ENCODE measurements around the gene PIM1. TPM values are rescaled to one million over a fixed set of nuclear protein-coding genes. Genes with fewer than 3 reads are reported as not detected.

The PIM1 gene
- polyA plus RNA-seq, 1 of the 3 experiments (the other 2 are of a cell fraction), result 33.9 TPM

DNA sequence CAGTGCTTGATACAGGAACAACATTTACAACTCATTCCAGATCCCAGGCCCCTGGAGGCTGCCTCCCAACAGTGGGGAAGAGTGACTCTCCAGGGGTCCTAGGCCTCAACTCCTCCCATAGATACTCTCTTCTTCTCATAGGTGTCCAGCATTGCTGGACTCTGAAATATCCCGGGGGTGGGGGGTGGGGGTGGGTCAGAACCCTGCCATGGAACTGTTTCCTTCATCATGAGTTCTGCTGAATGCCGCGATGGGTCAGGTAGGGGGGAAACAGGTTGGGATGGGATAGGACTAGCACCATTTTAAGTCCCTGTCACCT is 4.2 kb downstream of the PIM1 start:
- Histone ChIP-seq H3K9ac (no peak overlapping the region), H4K20me1 (ENCODE audit: insufficient read depth) (peaks cover 17% of the 10 kb centered on the region), H3K79me2 (ENCODE audit: insufficient read depth) (peaks cover 29% of the 10 kb centered on the region), H3K9me3 (no peaks in the 10 kb centered on the region), H3K4me1 (ENCODE audit: control insufficient read depth in 1 of 2, insufficient read depth in 2 of 2, low read depth in 1 of 2, low read length in 1 of 2) (peaks cover 4 to 15% of the 10 kb centered on the region in 2 experiments; a peak in 2 of 4 replicates), H3K27me3 (ENCODE audit: insufficient read depth) (no peaks in the 10 kb centered on the region), H3K27ac (ENCODE audit: low read depth in 2 of 2, low read length in 1 of 2) (no peak overlapping the region), H3K4me3 (ENCODE audit: low read depth in 2 of 2, low read length in 1 of 2) (no peak overlapping the region), H2AFZ (ENCODE audit: low read depth) (no peak overlapping the region), H3F3A (replicated peaks; ENCODE audit: insufficient read depth) (peaks cover 15% of the 10 kb centered on the region), H3K36me3 (replicated peaks in 1 of 2; ENCODE audit: control insufficient read depth in 1 of 2, insufficient read depth in 2 of 2, low read length in 1 of 2) (peaks cover 32 to 35% of the 10 kb centered on the region in 2 experiments), H3K4me2 (no peak overlapping the region), H3K9me2 (no peaks in the 10 kb centered on the region)
- POLR2A ChIA-PET, result interaction anchor here (1.6 to 1.7 kb wide), 2 partner anchors 72 to 113 kb away, joined by 3 to 5 read pairs; no protein-coding TSS in a partner anchor
- TF ChIP-seq EP300 (IDR thresholded peaks at IDR 0.05; ENCODE audit: borderline replicate concordance in 1 of 2, low read depth in 1 of 2, low read length in 1 of 2) (no peak), RAD21 (IDR thresholded peaks at IDR 0.05; ENCODE audit: low read length) (no peak), JUND (IDR thresholded peaks at IDR 0.05) (no peak), NRF1 (IDR thresholded peaks at IDR 0.05; ENCODE audit: low read depth, low read length) (no peak), GABPA (IDR thresholded peaks at IDR 0.05; ENCODE audit: low read depth) (no peak), TAF1 (IDR thresholded peaks at IDR 0.05; ENCODE audit: borderline replicate concordance, low read depth, low read length) (no peak), YY1 (IDR thresholded peaks at IDR 0.05; ENCODE audit: low read depth) (no peak), RCOR1 (IDR thresholded peaks at IDR 0.05; ENCODE audit: low read length) (no peak), CHD2 (IDR thresholded peaks at IDR 0.05; ENCODE audit: low read length, partially characterized antibody) (no peak), ELF1 (IDR thresholded peaks at IDR 0.05) (no peak), POLR2AphosphoS5 (IDR thresholded peaks at IDR 0.05; ENCODE audit: low read depth, low read length) (no peak), SMC3 (IDR thresholded peaks at IDR 0.05; ENCODE audit: low read depth, low read length) (no peak)
- TF ChIP-seq, protein P1, sequence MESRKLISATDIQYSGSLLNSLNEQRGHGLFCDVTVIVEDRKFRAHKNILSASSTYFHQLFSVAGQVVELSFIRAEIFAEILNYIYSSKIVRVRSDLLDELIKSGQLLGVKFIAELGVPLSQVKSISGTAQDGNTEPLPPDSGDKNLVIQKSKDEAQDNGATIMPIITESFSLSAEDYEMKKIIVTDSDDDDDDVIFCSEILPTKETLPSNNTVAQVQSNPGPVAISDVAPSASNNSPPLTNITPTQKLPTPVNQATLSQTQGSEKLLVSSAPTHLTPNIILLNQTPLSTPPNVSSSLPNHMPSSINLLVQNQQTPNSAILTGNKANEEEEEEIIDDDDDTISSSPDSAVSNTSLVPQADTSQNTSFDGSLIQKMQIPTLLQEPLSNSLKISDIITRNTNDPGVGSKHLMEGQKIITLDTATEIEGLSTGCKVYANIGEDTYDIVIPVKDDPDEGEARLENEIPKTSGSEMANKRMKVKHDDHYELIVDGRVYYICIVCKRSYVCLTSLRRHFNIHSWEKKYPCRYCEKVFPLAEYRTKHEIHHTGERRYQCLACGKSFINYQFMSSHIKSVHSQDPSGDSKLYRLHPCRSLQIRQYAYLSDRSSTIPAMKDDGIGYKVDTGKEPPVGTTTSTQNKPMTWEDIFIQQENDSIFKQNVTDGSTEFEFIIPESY (IDR thresholded peaks at IDR 0.05; ENCODE audit: borderline replicate concordance, low read depth), result no peak
- TF ChIP-seq, protein P2, sequence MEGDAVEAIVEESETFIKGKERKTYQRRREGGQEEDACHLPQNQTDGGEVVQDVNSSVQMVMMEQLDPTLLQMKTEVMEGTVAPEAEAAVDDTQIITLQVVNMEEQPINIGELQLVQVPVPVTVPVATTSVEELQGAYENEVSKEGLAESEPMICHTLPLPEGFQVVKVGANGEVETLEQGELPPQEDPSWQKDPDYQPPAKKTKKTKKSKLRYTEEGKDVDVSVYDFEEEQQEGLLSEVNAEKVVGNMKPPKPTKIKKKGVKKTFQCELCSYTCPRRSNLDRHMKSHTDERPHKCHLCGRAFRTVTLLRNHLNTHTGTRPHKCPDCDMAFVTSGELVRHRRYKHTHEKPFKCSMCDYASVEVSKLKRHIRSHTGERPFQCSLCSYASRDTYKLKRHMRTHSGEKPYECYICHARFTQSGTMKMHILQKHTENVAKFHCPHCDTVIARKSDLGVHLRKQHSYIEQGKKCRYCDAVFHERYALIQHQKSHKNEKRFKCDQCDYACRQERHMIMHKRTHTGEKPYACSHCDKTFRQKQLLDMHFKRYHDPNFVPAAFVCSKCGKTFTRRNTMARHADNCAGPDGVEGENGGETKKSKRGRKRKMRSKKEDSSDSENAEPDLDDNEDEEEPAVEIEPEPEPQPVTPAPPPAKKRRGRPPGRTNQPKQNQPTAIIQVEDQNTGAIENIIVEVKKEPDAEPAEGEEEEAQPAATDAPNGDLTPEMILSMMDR (IDR thresholded peaks at IDR 0.05), result no peak
- TF ChIP-seq, protein P3, sequence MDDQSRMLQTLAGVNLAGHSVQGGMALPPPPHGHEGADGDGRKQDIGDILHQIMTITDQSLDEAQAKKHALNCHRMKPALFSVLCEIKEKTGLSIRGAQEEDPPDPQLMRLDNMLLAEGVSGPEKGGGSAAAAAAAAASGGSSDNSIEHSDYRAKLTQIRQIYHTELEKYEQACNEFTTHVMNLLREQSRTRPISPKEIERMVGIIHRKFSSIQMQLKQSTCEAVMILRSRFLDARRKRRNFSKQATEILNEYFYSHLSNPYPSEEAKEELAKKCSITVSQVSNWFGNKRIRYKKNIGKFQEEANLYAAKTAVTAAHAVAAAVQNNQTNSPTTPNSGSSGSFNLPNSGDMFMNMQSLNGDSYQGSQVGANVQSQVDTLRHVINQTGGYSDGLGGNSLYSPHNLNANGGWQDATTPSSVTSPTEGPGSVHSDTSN (IDR thresholded peaks at IDR 0.05), result no peak
- TF ChIP-seq, protein P4, sequence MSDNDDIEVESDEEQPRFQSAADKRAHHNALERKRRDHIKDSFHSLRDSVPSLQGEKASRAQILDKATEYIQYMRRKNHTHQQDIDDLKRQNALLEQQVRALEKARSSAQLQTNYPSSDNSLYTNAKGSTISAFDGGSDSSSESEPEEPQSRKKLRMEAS (IDR thresholded peaks at IDR 0.05; ENCODE audit: low read depth), result no peak
- TF ChIP-seq, protein P5, sequence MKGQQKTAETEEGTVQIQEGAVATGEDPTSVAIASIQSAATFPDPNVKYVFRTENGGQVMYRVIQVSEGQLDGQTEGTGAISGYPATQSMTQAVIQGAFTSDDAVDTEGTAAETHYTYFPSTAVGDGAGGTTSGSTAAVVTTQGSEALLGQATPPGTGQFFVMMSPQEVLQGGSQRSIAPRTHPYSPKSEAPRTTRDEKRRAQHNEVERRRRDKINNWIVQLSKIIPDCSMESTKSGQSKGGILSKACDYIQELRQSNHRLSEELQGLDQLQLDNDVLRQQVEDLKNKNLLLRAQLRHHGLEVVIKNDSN (IDR thresholded peaks at IDR 0.05; ENCODE audit: borderline replicate concordance, low read depth), result no peak
- WGBS (ENCODE audit: low lambda C conversion rate), result 63% methylated on average over 3 of the region's 3 CpGs
- DNase-seq, result no peak
- CTCF ChIA-PET, result interaction anchor here (0.7 to 15.1 kb wide), 6 partner anchors 15 to 149 kb away, joined by 4 to 490 read pairs (median 28); no protein-coding TSS in a partner anchor
